HEK293T (cell line): ENCODE results near the gene ZNF638.

ENCODE experiments used
- ARNT ChIP-seq: fragments of 450-650 bp; IDR thresholded peaks from 2 replicates; pipeline ENCODE4 v1.6.1; 2017; ENCODE audit warnings: mild to moderate bottlenecking
- BHLHE40 ChIP-seq: fragments of 450-650 bp; IDR thresholded peaks from 2 replicates; pipeline ENCODE4 v1.6.1; 2016; ENCODE audit warnings: mild to moderate bottlenecking, moderate library complexity, borderline replicate concordance
- FOXA1 ChIP-seq: fragments of 450-650 bp; IDR thresholded peaks from 2 replicates; pipeline ENCODE4 v1.6.1; 2016; ENCODE audit warnings: mild to moderate bottlenecking
- FOXM1 ChIP-seq: fragments of 450-650 bp; IDR thresholded peaks from 2 replicates; pipeline ENCODE4 v1.6.1; 2017; ENCODE audit warnings: mild to moderate bottlenecking, borderline replicate concordance
- L3MBTL2 ChIP-seq: fragments of 450-650 bp; conservative IDR thresholded peaks from 2 replicates; pipeline ENCODE4 v1.6.1; 2016; ENCODE audit warnings: mild to moderate bottlenecking
- LEF1 ChIP-seq: fragments of 450-650 bp; IDR thresholded peaks from 2 replicates; pipeline ENCODE4 v1.6.1; 2017; ENCODE audit warnings: mild to moderate bottlenecking, borderline replicate concordance
- NFRKB ChIP-seq: fragments of 450-650 bp; IDR thresholded peaks from 2 replicates; pipeline ENCODE4 v1.6.1; 2016; ENCODE audit warnings: mild to moderate bottlenecking, moderate library complexity
- SP1 ChIP-seq: fragments of 450-650 bp; IDR thresholded peaks from 2 replicates; pipeline ENCODE4 v1.6.1; 2017
- SUZ12 ChIP-seq: fragments of 450-650 bp; IDR thresholded peaks from 2 replicates; pipeline ENCODE4 v1.6.1; 2016; ENCODE audit warnings: mild to moderate bottlenecking
- TARDBP ChIP-seq: fragments of 450-650 bp; IDR thresholded peaks from 2 replicates; pipeline ENCODE4 v1.6.1; 2016

- TF ChIP-seq SP1 (no peak), NFRKB (no peak), ARNT (no peak), L3MBTL2 (no peak), FOXA1 (no peak), FOXM1 (no peak), TARDBP (no peak), SUZ12 (no peak), BHLHE40 (no peak), LEF1 (no peak)
These were observed 95.1 kb downstream of the ZNF638 start for GRCh38 chr2:71426721-71427120.
